ENCODE results near the gene LARP4B. TPM values are rescaled to one million over a fixed set of nuclear protein-coding genes. Genes with fewer than 3 reads are reported as not detected.

The LARP4B gene
- total RNA-seq, 1 donor from 2014 or later = 58.4 TPM

DNA sequence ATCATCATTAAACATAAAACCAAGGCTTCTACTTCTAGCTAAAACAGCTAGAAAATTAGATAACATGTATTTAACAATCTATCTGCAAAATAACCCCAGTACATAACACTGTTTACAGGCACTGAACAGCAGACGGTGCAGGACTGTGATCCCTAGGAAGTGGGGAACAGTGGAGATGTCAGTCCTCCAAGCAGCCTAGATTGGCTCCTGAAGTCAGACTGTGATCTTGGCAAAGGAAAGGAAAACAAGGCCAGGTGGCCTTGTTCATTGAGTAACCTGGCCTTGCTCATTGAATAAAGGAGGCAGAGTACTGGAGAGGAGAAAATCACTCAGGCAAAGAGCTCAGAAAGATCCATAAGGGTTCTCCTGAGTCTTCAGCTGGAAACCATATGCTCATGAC is 164.3 kb downstream of the LARP4B start:
- DNase-seq (ENCODE audit: low read depth) = peak; percentile 52
- no peak overlapping the region for H3K4me3 ChIP-seq (ENCODE audit: low read depth, low read length)
- no peak for TF ChIP-seq CTCF (conservative IDR thresholded peaks at IDR 0.05; ENCODE audit: low read depth, low read length)

DNA sequence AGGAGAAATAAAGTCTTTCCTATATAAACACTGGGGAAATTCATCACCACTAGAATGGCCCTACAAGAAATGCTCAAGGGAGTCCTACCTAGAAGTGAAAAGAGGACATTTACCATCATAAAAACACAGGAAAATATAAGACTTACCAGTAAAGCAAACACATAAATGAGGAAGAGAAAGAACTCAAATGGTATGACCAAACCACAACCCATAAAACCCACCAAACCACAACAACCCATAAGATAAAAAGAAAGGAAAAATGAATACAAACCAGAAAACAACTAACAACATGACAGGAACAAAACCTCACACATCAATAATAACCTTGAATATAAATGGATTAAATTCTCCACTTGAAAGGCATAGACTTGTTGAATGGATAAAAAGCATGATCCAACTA is 170.1 kb downstream of the LARP4B start:
- no peak for TF ChIP-seq CTCF (conservative IDR thresholded peaks at IDR 0.05; ENCODE audit: low read depth, low read length)
- H3K4me3 ChIP-seq (ENCODE audit: low read depth, low read length) = no peak overlapping the region
- DNase-seq (ENCODE audit: low read depth) = no peak

DNA sequence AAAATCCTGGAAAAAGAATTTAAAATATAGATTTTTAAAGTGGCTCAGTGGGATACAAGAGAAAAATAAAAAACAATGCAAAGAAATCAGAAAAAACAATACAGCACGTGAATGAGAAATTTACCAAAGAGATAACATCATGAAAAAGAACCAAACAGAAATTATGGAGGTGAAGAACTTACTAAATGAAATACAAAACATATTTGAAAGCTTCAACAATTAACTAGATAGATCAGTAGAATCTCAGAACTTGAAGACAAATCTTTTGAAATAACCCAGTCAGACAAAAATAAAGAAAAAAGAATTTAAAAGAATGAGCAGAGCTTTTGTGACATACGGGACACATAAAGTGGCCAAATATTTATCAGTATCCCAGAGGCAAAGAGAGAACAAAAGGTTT is 170.9 kb downstream of the LARP4B start:
- DNase-seq (ENCODE audit: low read depth) = no peak
- no peak for TF ChIP-seq CTCF (conservative IDR thresholded peaks at IDR 0.05; ENCODE audit: low read depth, low read length)
- H3K4me3 ChIP-seq (ENCODE audit: low read depth, low read length) = no peak overlapping the region

GRCh38 chr10:759898-760477 is 171.5 kb downstream of the LARP4B start:
- TF ChIP-seq CTCF (conservative IDR thresholded peaks at IDR 0.05; ENCODE audit: low read depth, low read length) = no peak
- no peak for DNase-seq (ENCODE audit: low read depth)
- H3K4me3 ChIP-seq (ENCODE audit: low read depth, low read length) = no peak overlapping the region

Other genes with a start within 250 kb of the LARP4B start
- gene DIP2C, start 242.0 kb downstream of the LARP4B start, total RNA-seq = 10.1 and 11.4 TPM in 2 replicates
- gene GTPBP4, start 56.7 kb upstream of the LARP4B start, total RNA-seq = 57.9 and 66.5 TPM in 2 replicates
- not detected in 2 replicates for gene IDI2, start 94.2 kb upstream of the LARP4B start, total RNA-seq
- gene IDI1, start 117.4 kb upstream of the LARP4B start, total RNA-seq = 40.7 and 118 TPM in 2 replicates
- 9.8 and 10.6 TPM in 2 replicates for gene WDR37, start 124.7 kb upstream of the LARP4B start, total RNA-seq